HG03342 (cell line): ENCODE results near the gene SRSF9.

Source experiments
- ATAC-seq: cut with Tn5 transposase; IDR thresholded peaks from one replicate; pipeline ENCODE4 v1.9.1; 2021; ENCODE audit warnings: mild to moderate bottlenecking, moderate library complexity; ENCODE audit not compliant: unreplicated experiment

SRSF9 gene

DNA sequence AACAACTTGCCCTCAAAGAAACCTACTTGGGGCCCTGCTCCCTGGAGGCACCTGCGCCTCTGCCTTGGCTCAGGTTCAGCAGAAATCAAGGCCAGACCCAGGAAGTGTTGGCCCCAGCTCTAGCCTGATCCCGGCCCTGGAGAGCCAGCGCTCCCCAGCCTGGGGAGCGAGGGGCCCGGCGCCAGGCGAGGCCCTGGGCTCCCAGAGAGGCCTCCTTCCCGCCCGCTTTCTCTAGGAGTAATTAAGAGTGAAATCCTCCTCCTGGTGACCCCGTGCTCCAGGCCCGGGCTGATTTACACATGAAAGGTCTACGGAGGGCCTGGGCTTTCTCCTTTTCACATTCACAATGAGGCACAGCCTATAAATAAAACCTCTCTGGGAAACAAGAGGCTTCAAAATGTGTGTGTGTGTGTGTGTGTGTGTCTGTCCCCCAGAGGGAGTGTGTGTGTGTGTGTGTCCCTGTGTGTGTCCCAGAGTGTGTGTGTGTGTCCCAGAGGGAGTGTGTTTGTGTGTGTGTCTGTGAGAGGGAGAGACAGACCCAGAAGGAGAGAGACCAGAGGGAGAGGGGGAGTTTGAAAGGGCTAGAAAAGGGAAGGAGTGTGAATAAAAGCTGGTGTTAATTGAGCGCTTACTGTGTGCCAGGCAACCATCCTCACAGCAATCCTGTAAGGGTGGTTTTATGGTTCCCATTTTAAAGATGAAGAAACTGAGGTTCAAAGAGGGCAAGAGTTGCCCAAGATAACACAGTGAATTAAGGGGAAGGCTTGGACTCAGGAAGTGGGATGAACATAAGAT lies 55.5 kb downstream of the SRSF9 start:
- no peak for ATAC-seq

DNA sequence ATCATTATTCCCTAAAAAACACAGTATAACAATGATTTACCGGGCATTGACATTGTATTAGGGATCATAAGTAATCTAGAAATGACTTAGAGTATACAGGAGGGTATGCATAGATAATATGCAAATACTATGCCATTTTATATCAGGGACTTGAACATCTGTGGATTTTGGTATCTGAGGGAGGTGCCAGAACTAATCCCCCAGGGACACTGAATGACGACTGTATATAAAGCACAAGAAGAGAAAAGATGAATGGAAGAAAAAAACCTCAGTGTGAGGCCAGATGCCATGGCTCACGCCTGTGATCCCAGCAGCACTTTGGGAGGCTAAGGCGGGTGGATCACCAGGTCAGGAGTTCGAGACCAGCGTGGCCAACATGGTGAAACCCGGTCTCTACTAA lies 57.1 kb downstream of the SRSF9 start:
- ATAC-seq = no peak
